ENCODE data around the gene SP3. TPM values are rescaled to one million over a fixed set of nuclear protein-coding genes. Genes with fewer than 3 reads are reported as not detected.

Gene SP3
- polyA plus RNA-seq, 1 donor (not counting 4 experiments of a cell fraction or from before 2014, with no cell fraction given) = 46.7 TPM

- DNase-seq (ENCODE audit: low read depth, low spot score) = no peak
- TF ChIP-seq CTCF (optimal IDR thresholded peaks at IDR 0.05 in 1 of 3, IDR thresholded peaks at IDR 0.05 in 1 of 3, conservative IDR thresholded peaks at IDR 0.05 in 1 of 3; ENCODE audit: extremely low read depth in 1 of 3, insufficient read depth in 2 of 3, low read length in 3 of 3) = no peak
- no peak for TF ChIP-seq EZH2 (IDR thresholded peaks at IDR 0.05; ENCODE audit: low read length)
- H3K9me3 ChIP-seq (ENCODE audit: control insufficient read depth, low read depth, low read length) = no peaks in the 10 kb centered on the region
- H3K79me2 ChIP-seq (ENCODE audit: control insufficient read depth, insufficient read depth, low read length) = no peaks in the 10 kb centered on the region
- no peak overlapping the region for H3K4me2 ChIP-seq (ENCODE audit: control insufficient read depth, extremely low read depth, insufficient read depth, low read depth, low read length)
- H2AFZ ChIP-seq (ENCODE audit: control insufficient read depth, low read length) = no peak overlapping the region
- no peaks in the 10 kb centered on the region for H3K36me3 ChIP-seq (ENCODE audit: control insufficient read depth in 2 of 2, extremely low read depth in 1 of 2, insufficient read depth in 2 of 2, low read length in 2 of 2)
- dilution Hi-C loops (cut with MboI; ENCODE audit: extremely low pct_ligation_motif_present, low sequenced_read_pairs) = no loop called here
- H3K27ac ChIP-seq (ENCODE audit: control insufficient read depth, insufficient read depth, low read length) = no peak overlapping the region
- no peak for FAIRE-seq
- no peak overlapping the region for H3K9ac ChIP-seq (ENCODE audit: control insufficient read depth, extremely low read depth, insufficient read depth, low read length)
- H3K4me3 ChIP-seq (ENCODE audit: control insufficient read depth in 2 of 3, extremely low read depth in 1 of 3, insufficient read depth in 2 of 3, low read depth in 1 of 3, low read length in 3 of 3) = no peak overlapping the region
- no peaks in the 10 kb centered on the region for H4K20me1 ChIP-seq (ENCODE audit: control insufficient read depth, extremely low read depth, insufficient read depth, low read length)
- no peaks in the 10 kb centered on the region for H3K9me1 ChIP-seq (ENCODE audit: control insufficient read depth, extremely low read depth, insufficient read depth, low read length)
- no peaks in the 10 kb centered on the region for H3K27me3 ChIP-seq (ENCODE audit: control insufficient read depth, extremely low read depth, insufficient read depth, low read length)
- no peaks in the 10 kb centered on the region for H3K4me1 ChIP-seq (ENCODE audit: control insufficient read depth, extremely low read depth, insufficient read depth, low read length)
These were observed 67.0 kb downstream of the SP3 start for GRCh38 chr2:173898178-173898668.

GRCh38 chr2:173896755-173897154, 68.4 kb downstream of the SP3 start:
- no peaks in the 10 kb centered on the region for H3K36me3 ChIP-seq (ENCODE audit: control insufficient read depth in 2 of 2, extremely low read depth in 1 of 2, insufficient read depth in 2 of 2, low read length in 2 of 2)
- H3K4me2 ChIP-seq (ENCODE audit: control insufficient read depth, extremely low read depth, insufficient read depth, low read depth, low read length) = no peak overlapping the region
- TF ChIP-seq EZH2 (IDR thresholded peaks at IDR 0.05; ENCODE audit: low read length) (no peak), CTCF (optimal IDR thresholded peaks at IDR 0.05 in 1 of 3, IDR thresholded peaks at IDR 0.05 in 1 of 3, conservative IDR thresholded peaks at IDR 0.05 in 1 of 3; ENCODE audit: extremely low read depth in 1 of 3, insufficient read depth in 2 of 3, low read length in 3 of 3) (no peak)
- FAIRE-seq (no peak), DNase-seq (ENCODE audit: low read depth, low spot score) (no peak)
- H3K4me1 ChIP-seq (ENCODE audit: control insufficient read depth, extremely low read depth, insufficient read depth, low read length) = no peaks in the 10 kb centered on the region
- H2AFZ ChIP-seq (ENCODE audit: control insufficient read depth, low read length) = no peak overlapping the region
- H4K20me1 ChIP-seq (ENCODE audit: control insufficient read depth, extremely low read depth, insufficient read depth, low read length) = no peaks in the 10 kb centered on the region
- H3K27ac ChIP-seq (ENCODE audit: control insufficient read depth, insufficient read depth, low read length) = no peak overlapping the region
- no peaks in the 10 kb centered on the region for H3K9me3 ChIP-seq (ENCODE audit: control insufficient read depth, low read depth, low read length)
- no peak overlapping the region for H3K9ac ChIP-seq (ENCODE audit: control insufficient read depth, extremely low read depth, insufficient read depth, low read length)
- no peaks in the 10 kb centered on the region for H3K79me2 ChIP-seq (ENCODE audit: control insufficient read depth, insufficient read depth, low read length)
- H3K9me1 ChIP-seq (ENCODE audit: control insufficient read depth, extremely low read depth, insufficient read depth, low read length) = no peaks in the 10 kb centered on the region
- H3K4me3 ChIP-seq (ENCODE audit: control insufficient read depth in 2 of 3, extremely low read depth in 1 of 3, insufficient read depth in 2 of 3, low read depth in 1 of 3, low read length in 3 of 3) = no peak overlapping the region
- H3K27me3 ChIP-seq (ENCODE audit: control insufficient read depth, extremely low read depth, insufficient read depth, low read length) = no peaks in the 10 kb centered on the region
- dilution Hi-C loops (cut with MboI; ENCODE audit: extremely low pct_ligation_motif_present, low sequenced_read_pairs) = no loop called here

All from keratinocyte (primary cell).